Endothelial cell of umbilical vein (primary cell): ENCODE data around the gene NFS1.

Experiments
- CTCF ChIP-seq, 2 donors: IDR thresholded peaks; 1 replicate in 1 of 2; 2 replicates in 1 of 2; pipeline ENCODE4 v1.5.1; 2011; ENCODE audit warnings: low read length in 2 of 2, mild to moderate bottlenecking in 2 of 2, moderate library complexity in 2 of 2, control low read depth in 1 of 2, inconsistent platforms in 1 of 2, low read depth in 1 of 2; ENCODE audit not compliant: insufficient read depth in 1 of 2; ENCODE audit errors: extremely low read depth in 1 of 2
- POLR2A ChIP-seq: IDR thresholded peaks from 2 replicates; pipeline ENCODE4 v1.6.1; 2012; ENCODE audit warnings: low read depth, mild to moderate bottlenecking, control low read depth, low read length
- POLR2AphosphoS5 ChIP-seq: IDR thresholded peaks from 2 replicates; pipeline ENCODE4 v1.6.1; 2012; ENCODE audit warnings: low read depth, mild to moderate bottlenecking, control low read depth, low read length, moderate library complexity; ENCODE audit not compliant: insufficient read depth

GRCh38 chr20:35627121-35627520, 72.0 kb downstream of the NFS1 start:
- no peak for TF ChIP-seq POLR2AphosphoS5
- TF ChIP-seq CTCF (IDR thresholded peaks at IDR 0.05; ENCODE audit: extremely low read depth in 1 of 2, insufficient read depth in 1 of 2, low read depth in 1 of 2, low read length in 2 of 2) = no peak
- TF ChIP-seq POLR2A = no peak
